Colonic mucosa (tissue), 4 donors: Measurements from ENCODE around the gene PPP2R5D. TPM values are rescaled to one million over a fixed set of nuclear protein-coding genes. Genes with fewer than 3 reads are reported as not detected.
A peak's percentile ranks its signal among the peaks of the same experiment; 100 is the strongest.

ENCODE experiments used
- DNase-seq: peaks from one replicate; pipeline ENCODE4 v3.0.0-alpha.2; 2020
- H3K27ac ChIP-seq: fragments of 200-600 bp; one replicate; pipeline ENCODE4 v1.8.0; 2021
- H3K27me3 ChIP-seq: fragments of 200-600 bp; one replicate; pipeline ENCODE4 v1.8.0; 2021
- H3K36me3 ChIP-seq: fragments of 200-600 bp; one replicate; pipeline ENCODE4 v1.8.0; 2021
- H3K4me1 ChIP-seq: fragments of 200-600 bp; one replicate; pipeline ENCODE4 v1.8.0; 2021; ENCODE audit warnings: mild to moderate bottlenecking
- H3K4me3 ChIP-seq: fragments of 200-600 bp; one replicate; pipeline ENCODE4 v1.8.0; 2021
- H3K9ac ChIP-seq, 2 donors: one replicate each; pipeline ENCODE4 v1.7.0; 2013; ENCODE audit warnings: control low read depth in 2 of 2, low read depth in 2 of 2, low read length in 2 of 2
- H3K9me3 ChIP-seq: fragments of 200-600 bp; one replicate; pipeline ENCODE4 v1.8.0; 2021
- CTCF ChIP-seq: fragments of 200-600 bp; IDR thresholded peaks from one replicate; pipeline ENCODE4 v1.8.0; 2022; ENCODE audit warnings: antibody characterized with exemption, mild to moderate bottlenecking
- intact Hi-C: fragments of 100-400 bp; cut with DNase I; formaldehyde crosslinking; loops from one replicate; pipeline ENCODE4 v1.14.1; 2022
- total RNA-seq, 2 donors: library from RNA; stranded (reverse); fragmentation: NEBNext Ultra II Directional in 1 of 2; extraction: Animal tissue kit (Norgen Biotek cat#: 25700) in 1 of 2; gene quantifications; one replicate each; pipeline ENCODE4 v1.2.1, GENCODE V29; 2021
- donor health status: healthy.
- donor health status: DM: no; HTN: no; CAD: no.
- donor health status: DM: no; HTN: no; CAD: no.

PPP2R5D gene
- total RNA-seq, 2 donors from 2014 or later = 38.5 to 49.7 TPM

- Histone ChIP-seq H3K9ac (peak within 1 kb of the TSS; percentile 71 to 96), H3K4me3 (peak within 1 kb of the TSS; percentile 98), H3K4me1 (peaks cover 6% of the 10 kb centered on the region), H3K27ac (peak within 1 kb of the TSS; percentile 96), H3K27me3 (no peaks in the 10 kb centered on the region), H3K36me3 (no peaks in the 10 kb centered on the region), H3K9me3 (no peaks in the 10 kb centered on the region)
- intact Hi-C loops = no loop called here
- TF ChIP-seq CTCF = no peak
- DNase-seq = peak; percentile 93
Observed at GRCh38 chr6:42978839-42979522, 5.4 kb upstream of the PPP2R5D start, which contains the start of gene PEX6. TSS of gene PEX6 (minus strand) at chr6:42979181. CDS start at chr6:42979150, 31 bp downstream.

- peaks cover 6% of the 10 kb centered on the region for H3K4me1 ChIP-seq
- intact Hi-C loops = no loop called here
- DNase-seq = peak; percentile 40
- no peaks in the 10 kb centered on the region for H3K36me3 ChIP-seq
- peak overlapping the region; percentile 71 to 96 for H3K9ac ChIP-seq
- no peaks in the 10 kb centered on the region for H3K27me3 ChIP-seq
- H3K4me3 ChIP-seq = peak overlapping the region; percentile 98
- no peaks in the 10 kb centered on the region for H3K9me3 ChIP-seq
- H3K27ac ChIP-seq = peak overlapping the region; percentile 96
- TF ChIP-seq CTCF = no peak
Observed at GRCh38 chr6:42979523-42980177, 4.7 kb upstream of the PPP2R5D start.

- Histone ChIP-seq H3K4me3 (no peak overlapping the region), H3K36me3 (no peaks in the 10 kb centered on the region), H3K27me3 (no peaks in the 10 kb centered on the region), H3K4me1 (peaks cover 18% of the 10 kb centered on the region), H3K9me3 (no peaks in the 10 kb centered on the region), H3K9ac (no peak overlapping the region), H3K27ac (no peak overlapping the region)
- TF ChIP-seq CTCF = no peak
- intact Hi-C loops = no loop called here
- DNase-seq = no peak
Observed at GRCh38 chr6:42981836-42982235, 2.5 kb upstream of the PPP2R5D start.

GRCh38 chr6:42984924-42985475 is 630 bp downstream of the PPP2R5D start:
- intact Hi-C loops = no loop called here
- DNase-seq = peak; percentile 33
- Histone ChIP-seq H3K4me3 (peak overlapping the region; percentile 77), H3K27ac (peak overlapping the region; percentile 85), H3K36me3 (no peaks in the 10 kb centered on the region), H3K27me3 (no peaks in the 10 kb centered on the region), H3K9ac (peak overlapping the region; percentile 86 to 90), H3K9me3 (no peaks in the 10 kb centered on the region), H3K4me1 (peaks cover 12% of the 10 kb centered on the region)
- no peak for TF ChIP-seq CTCF

- DNase-seq = no peak
- no peaks in the 10 kb centered on the region for H3K36me3 ChIP-seq
- H3K9me3 ChIP-seq = no peaks in the 10 kb centered on the region
- intact Hi-C loops = no loop called here
- peaks cover 12% of the 10 kb centered on the region for H3K4me1 ChIP-seq
- H3K4me3 ChIP-seq = no peak overlapping the region
- H3K9ac ChIP-seq = no peak overlapping the region
- no peak for TF ChIP-seq CTCF
- no peak overlapping the region for H3K27ac ChIP-seq
- H3K27me3 ChIP-seq = no peaks in the 10 kb centered on the region
Observed at GRCh38 chr6:42987533-42988451, 3.4 kb downstream of the PPP2R5D start.
